Mesendoderm (in vitro differentiated cells): ENCODE data around the gene RTP4.
A peak's percentile ranks its signal among the peaks of the same experiment; 100 is the strongest.

Experiments
- DNase-seq: peaks from one replicate; pipeline ENCODE4 v3.0.0; 2013
- H2AK5ac ChIP-seq: 2 replicates; pipeline ENCODE4 v1.6.1; 2013; ENCODE audit warnings: low read length, inconsistent platforms
- H2BK120ac ChIP-seq: 2 replicates; pipeline ENCODE4 v1.6.1; 2013; ENCODE audit warnings: low read depth, mild to moderate bottlenecking, low read length, moderate library complexity, mixed read lengths
- H2BK15ac ChIP-seq: replicated peaks from 2 replicates; pipeline ENCODE4 v1.6.1; 2013; ENCODE audit warnings: low read depth, mild to moderate bottlenecking, moderate library complexity
- H2BK5ac ChIP-seq: 2 replicates; pipeline ENCODE4 v1.6.1; 2013; ENCODE audit warnings: low read length, inconsistent platforms
- H3K18ac ChIP-seq: 2 replicates; pipeline ENCODE4 v1.6.1; 2013; ENCODE audit warnings: mild to moderate bottlenecking, low read length, mixed read lengths
- H3K23ac ChIP-seq: one replicate; pipeline ENCODE4 v1.6.1; 2013; ENCODE audit warnings: low read length
- H3K27ac ChIP-seq: 2 replicates; pipeline ENCODE4 v1.5.1; 2013; ENCODE audit warnings: low read depth, mild to moderate bottlenecking, inconsistent platforms, low read length, moderate library complexity
- H3K27me3 ChIP-seq: 2 replicates; pipeline ENCODE4 v1.6.1; 2013; ENCODE audit warnings: low read length, control low read depth, mild to moderate bottlenecking, inconsistent platforms; ENCODE audit not compliant: insufficient read depth, poor library complexity
- H3K36me3 ChIP-seq: 2 replicates; pipeline ENCODE4 v1.6.1; 2013; ENCODE audit warnings: low read length, inconsistent platforms; ENCODE audit not compliant: control insufficient read depth, insufficient read depth
- H3K4ac ChIP-seq: one replicate; pipeline ENCODE4 v1.6.1; 2013; ENCODE audit warnings: low read depth, mild to moderate bottlenecking, low read length, moderate library complexity
- H3K4me1 ChIP-seq: 2 replicates; pipeline ENCODE4 v1.6.1; 2013; ENCODE audit warnings: low read depth, low read length, inconsistent platforms; ENCODE audit not compliant: control insufficient read depth
- H3K4me2 ChIP-seq: 2 replicates; pipeline ENCODE4 v1.6.1; 2013; ENCODE audit warnings: low read length
- H3K4me3 ChIP-seq: 2 replicates; pipeline ENCODE4 v1.5.1; 2013; ENCODE audit warnings: mild to moderate bottlenecking, low read length
- H3K56ac ChIP-seq: one replicate; pipeline ENCODE4 v1.6.1; 2013; ENCODE audit warnings: low read length
- H3K79me1 ChIP-seq: 2 replicates; pipeline ENCODE4 v1.6.1; 2013; ENCODE audit warnings: low read length, inconsistent platforms
- H3K79me2 ChIP-seq: 2 replicates; pipeline ENCODE4 v1.6.1; 2013; ENCODE audit warnings: mild to moderate bottlenecking, low read length; ENCODE audit not compliant: control insufficient read depth, insufficient read depth
- H3K9ac ChIP-seq: 2 replicates; pipeline ENCODE4 v1.6.1; 2013; ENCODE audit warnings: low read length, inconsistent platforms
- H4K5ac ChIP-seq: one replicate; pipeline ENCODE4 v1.6.1; 2013; ENCODE audit warnings: low read length
- H4K8ac ChIP-seq: one replicate; pipeline ENCODE4 v1.6.1; 2013; ENCODE audit warnings: low read depth, mild to moderate bottlenecking, control low read depth, low read length, moderate library complexity
- WGBS: extraction: QIAGEN DNeasy Blood & Tissue Kit; methylation state at CpG from one replicate; pipeline ENCODE4 v1.1.7; 2013; ENCODE audit warnings: low lambda C conversion rate, missing lambda C conversion rate; ENCODE audit not compliant: insufficient coverage; ENCODE audit errors: extremely low coverage; 5-methylcytosine and 5-hydroxymethylcytosine counted together

RTP4 gene

GRCh38 chr3:187323091-187323490 lies 45.1 kb upstream of the RTP4 start:
- Histone ChIP-seq H2BK15ac (no peak overlapping the region), H3K27me3 (no peaks in the 10 kb centered on the region), H4K8ac (no peak overlapping the region), H2BK5ac (no peak overlapping the region), H3K79me2 (no peaks in the 10 kb centered on the region), H3K4me3 (no peak overlapping the region), H3K27ac (no peak overlapping the region), H3K9ac (no peak overlapping the region), H2BK120ac (no peak overlapping the region), H4K5ac (no peak overlapping the region), H3K56ac (no peak overlapping the region), H3K36me3 (no peaks in the 10 kb centered on the region), H3K18ac (no peak overlapping the region), H3K4me2 (no peak overlapping the region), H3K4ac (no peak overlapping the region), H3K79me1 (no peaks in the 10 kb centered on the region), H3K23ac (no peak overlapping the region), H3K4me1 (peaks cover 5% of the 10 kb centered on the region), H2AK5ac (no peak overlapping the region)
- WGBS: no CpG with 5 or more reads among the region's 3 CpGs
- DNase-seq: peak; percentile 30

GRCh38 chr3:187325632-187326031 lies 42.6 kb upstream of the RTP4 start:
- Histone ChIP-seq H2BK15ac (no peak overlapping the region), H3K27me3 (no peaks in the 10 kb centered on the region), H2AK5ac (no peak overlapping the region), H3K79me1 (no peaks in the 10 kb centered on the region), H2BK120ac (no peak overlapping the region), H3K79me2 (no peaks in the 10 kb centered on the region), H2BK5ac (no peak overlapping the region), H3K36me3 (no peaks in the 10 kb centered on the region), H3K4me3 (no peak overlapping the region), H3K23ac (no peak overlapping the region), H3K4me2 (no peak overlapping the region), H3K27ac (no peak overlapping the region), H4K5ac (no peak overlapping the region), H3K4ac (no peak overlapping the region), H4K8ac (no peak overlapping the region), H3K56ac (no peak overlapping the region), H3K18ac (no peak overlapping the region), H3K4me1 (peaks cover 2% of the 10 kb centered on the region), H3K9ac (no peak overlapping the region)
- no peak for DNase-seq
- no CpG with 5 or more reads among the region's 5 CpGs for WGBS

GRCh38 chr3:187327845-187328244 lies 40.3 kb upstream of the RTP4 start:
- Histone ChIP-seq H3K56ac (no peak overlapping the region), H3K23ac (no peak overlapping the region), H3K27me3 (no peaks in the 10 kb centered on the region), H3K9ac (no peak overlapping the region), H4K8ac (no peak overlapping the region), H2BK120ac (no peak overlapping the region), H3K4me1 (peaks cover 2% of the 10 kb centered on the region), H2BK15ac (no peak overlapping the region), H3K36me3 (no peaks in the 10 kb centered on the region), H4K5ac (no peak overlapping the region), H3K18ac (no peak overlapping the region), H2AK5ac (no peak overlapping the region), H3K27ac (no peak overlapping the region), H3K79me1 (no peaks in the 10 kb centered on the region), H3K4ac (no peak overlapping the region), H2BK5ac (no peak overlapping the region), H3K4me2 (no peak overlapping the region), H3K4me3 (no peak overlapping the region), H3K79me2 (no peaks in the 10 kb centered on the region)
- no peak for DNase-seq
- WGBS: no CpG with 5 or more reads among the region's 2 CpGs

- Histone ChIP-seq H3K4me1 (peaks cover under 1% of the 10 kb centered on the region), H3K56ac (no peak overlapping the region), H3K79me2 (no peaks in the 10 kb centered on the region), H4K5ac (no peak overlapping the region), H3K18ac (no peak overlapping the region), H3K36me3 (no peaks in the 10 kb centered on the region), H3K27ac (no peak overlapping the region), H3K4ac (no peak overlapping the region), H3K79me1 (no peaks in the 10 kb centered on the region), H2BK120ac (no peak overlapping the region), H2BK5ac (no peak overlapping the region), H2AK5ac (no peak overlapping the region), H2BK15ac (no peak overlapping the region), H3K9ac (no peak overlapping the region), H3K27me3 (no peaks in the 10 kb centered on the region), H4K8ac (no peak overlapping the region), H3K23ac (no peak overlapping the region), H3K4me2 (no peak overlapping the region), H3K4me3 (no peak overlapping the region)
- no peak for DNase-seq
- WGBS: no CpG with 5 or more reads among the region's 3 CpGs
Measured at GRCh38 chr3:187328691-187329090, 39.5 kb upstream of the RTP4 start.

- Histone ChIP-seq H3K4me3 (no peak overlapping the region), H2BK120ac (no peak overlapping the region), H2BK15ac (no peak overlapping the region), H3K79me2 (no peaks in the 10 kb centered on the region), H4K5ac (no peak overlapping the region), H3K23ac (no peak overlapping the region), H4K8ac (no peak overlapping the region), H3K9ac (no peak overlapping the region), H3K27me3 (no peaks in the 10 kb centered on the region), H3K4me2 (no peak overlapping the region), H3K4me1 (no peaks in the 10 kb centered on the region), H2BK5ac (no peak overlapping the region), H2AK5ac (no peak overlapping the region), H3K36me3 (no peaks in the 10 kb centered on the region), H3K4ac (no peak overlapping the region), H3K27ac (no peak overlapping the region), H3K56ac (no peak overlapping the region), H3K79me1 (no peaks in the 10 kb centered on the region), H3K18ac (no peak overlapping the region)
- WGBS: no CpG with 5 or more reads among the region's 4 CpGs
- no peak for DNase-seq
Measured at GRCh38 chr3:187334904-187335303, 33.3 kb upstream of the RTP4 start.

- no peak overlapping the region for H3K18ac ChIP-seq
- no peak overlapping the region for H4K8ac ChIP-seq
- H2BK120ac ChIP-seq: no peak overlapping the region
- H3K4me1 ChIP-seq: no peaks in the 10 kb centered on the region
- no peak overlapping the region for H2BK15ac ChIP-seq
- H3K27me3 ChIP-seq: no peaks in the 10 kb centered on the region
- H3K79me2 ChIP-seq: no peaks in the 10 kb centered on the region
- no peaks in the 10 kb centered on the region for H3K79me1 ChIP-seq
- WGBS: no CpG with 5 or more reads among the region's 3 CpGs
- H4K5ac ChIP-seq: no peak overlapping the region
- no peak overlapping the region for H2BK5ac ChIP-seq
- no peak overlapping the region for H2AK5ac ChIP-seq
- H3K23ac ChIP-seq: no peak overlapping the region
- no peak overlapping the region for H3K56ac ChIP-seq
- H3K4ac ChIP-seq: no peak overlapping the region
- DNase-seq: no peak
- H3K4me3 ChIP-seq: no peak overlapping the region
- H3K4me2 ChIP-seq: no peak overlapping the region
- H3K27ac ChIP-seq: no peak overlapping the region
- no peak overlapping the region for H3K9ac ChIP-seq
- no peaks in the 10 kb centered on the region for H3K36me3 ChIP-seq
Measured at GRCh38 chr3:187336322-187336721, 31.9 kb upstream of the RTP4 start.
